Superior temporal gyrus (tissue), 1 donor: ENCODE results near the gene PAX1.
A peak's percentile ranks its signal among the peaks of the same experiment; 100 is the strongest.

Source experiments
- DNase-seq: peaks from one replicate; pipeline ENCODE4 v3.0.0-alpha.2; 2016; ENCODE audit errors: extremely low spot score

PAX1 gene

GRCh38 chr20:21705575-21706260 lies at the start of gene PAX1:
TSS of gene PAX1 (plus strand) at chr20:21705664. CDS start at chr20:21705713, 49 bp downstream.
- DNase-seq, result no peak

- DNase-seq, result no peak
These were observed 49.0 kb upstream of the PAX1 start for GRCh38 chr20:21656308-21657067.

GRCh38 chr20:21661488-21662055 lies 43.9 kb upstream of the PAX1 start:
- no peak for DNase-seq

- DNase-seq, result no peak
These were observed 42.0 kb upstream of the PAX1 start for GRCh38 chr20:21663465-21663864.

GRCh38 chr20:21665687-21666446 lies 39.6 kb upstream of the PAX1 start:
- DNase-seq, result no peak

- DNase-seq, result no peak
These were observed 35.3 kb upstream of the PAX1 start for GRCh38 chr20:21670126-21670525.

GRCh38 chr20:21670981-21671380 lies 34.5 kb upstream of the PAX1 start:
- DNase-seq, result no peak

GRCh38 chr20:21677261-21677660 lies 28.2 kb upstream of the PAX1 start:
- no peak for DNase-seq

- no peak for DNase-seq
These were observed 27.7 kb upstream of the PAX1 start for GRCh38 chr20:21677781-21678180.

- no peak for DNase-seq
These were observed 24.1 kb upstream of the PAX1 start for GRCh38 chr20:21681234-21681921.

- DNase-seq, result no peak
These were observed 23.5 kb upstream of the PAX1 start for GRCh38 chr20:21681922-21682318.

- peak; percentile 16 for DNase-seq
These were observed 22.9 kb upstream of the PAX1 start for GRCh38 chr20:21682521-21682954.

GRCh38 chr20:21684671-21685070 lies 20.8 kb upstream of the PAX1 start:
- DNase-seq, result no peak

- DNase-seq, result no peak
These were observed 19.5 kb upstream of the PAX1 start for GRCh38 chr20:21685981-21686380.

- DNase-seq, result no peak
These were observed 12.1 kb upstream of the PAX1 start for GRCh38 chr20:21693322-21693721.

GRCh38 chr20:21698494-21699215 lies 6.8 kb upstream of the PAX1 start:
- DNase-seq, result no peak

GRCh38 chr20:21699216-21699508 lies 6.3 kb upstream of the PAX1 start:
- no peak for DNase-seq

- no peak for DNase-seq
These were observed 4.1 kb upstream of the PAX1 start for GRCh38 chr20:21701171-21701876.

- no peak for DNase-seq
These were observed 3.4 kb upstream of the PAX1 start for GRCh38 chr20:21702016-21702415.
